ENCODE measurements around the gene TRIM60. TPM values are rescaled to one million over a fixed set of nuclear protein-coding genes. Genes with fewer than 3 reads are reported as not detected.

Gene TRIM60
- total and polyA plus RNA-seq, 2 of the 4 experiments (the other 2 are of a cell fraction), result not detected

DNA sequence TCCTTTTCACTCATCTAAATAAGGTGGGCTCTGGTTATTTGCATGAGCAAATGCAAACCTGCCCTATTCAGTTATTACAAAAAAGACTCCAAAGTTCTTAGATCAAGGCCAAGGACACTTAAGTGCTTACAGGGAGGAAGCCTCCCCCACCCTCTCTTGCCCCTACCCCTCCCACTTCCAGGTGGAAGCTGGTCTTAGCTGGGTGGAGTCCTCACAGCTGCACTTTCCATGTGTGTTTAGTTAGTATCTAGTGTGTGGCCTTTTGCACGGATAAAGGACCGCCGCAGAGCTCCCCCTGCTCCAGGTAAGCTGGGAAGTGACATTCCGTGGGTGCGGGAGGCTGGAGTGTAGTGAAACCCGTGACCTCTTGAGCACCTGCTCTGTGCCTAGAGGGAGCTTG, 21.8 kb downstream of the TRIM60 start, which contains the start of gene TRIM75:
TSS of gene TRIM75 (plus strand) at position 222 of the 400 bp plus-strand sequence. CDS start 5,282 bp downstream, outside the sequence.
- no peak within 1 kb of the TSS for H3K14ac ChIP-seq (replicated peaks; ENCODE audit: low read depth, low read length)
- no peaks in the 10 kb centered on the region for H3K27me3 ChIP-seq (ENCODE audit: control insufficient read depth, insufficient read depth, low read length)
- H3K4me2 ChIP-seq (ENCODE audit: low read depth, low read length), result no peak within 1 kb of the TSS
- no peak within 1 kb of the TSS for H3K23ac ChIP-seq (ENCODE audit: low read depth, low read length)
- no peaks in the 10 kb centered on the region for H4K20me1 ChIP-seq (ENCODE audit: insufficient read depth, low read length)
- no peak within 1 kb of the TSS for H4K5ac ChIP-seq (ENCODE audit: low read depth, low read length)
- H3K27ac ChIP-seq (ENCODE audit: insufficient read depth, low read length), result no peak within 1 kb of the TSS
- H3K4me3 ChIP-seq (ENCODE audit: insufficient read depth, low read depth, low read length), result no peak within 1 kb of the TSS
- H2BK5ac ChIP-seq (ENCODE audit: low read depth, low read length, poor library complexity, severe bottlenecking), result no peak within 1 kb of the TSS
- no peak within 1 kb of the TSS for H2BK15ac ChIP-seq (ENCODE audit: low read depth, low read length)
- H3K9me1 ChIP-seq (ENCODE audit: insufficient read depth, low read length), result no peaks in the 10 kb centered on the region
- ChIA-PET CTCF (interaction anchor here (0.6 kb wide), 1 partner anchor 1099 kb away, joined by 4 read pairs; no protein-coding TSS in a partner anchor), POLR2A (ENCODE audit: unreplicated experiment) (no interaction called here)
- no peak for TF ChIP-seq MXI1 (IDR thresholded peaks at IDR 0.05; ENCODE audit: borderline replicate concordance, low read depth, low read length)
- TF ChIP-seq CEBPB (IDR thresholded peaks at IDR 0.05; ENCODE audit: low read depth, low read length), result no peak
- TF ChIP-seq NFE2L2 (IDR thresholded peaks at IDR 0.05; ENCODE audit: low read depth, low read length), result no peak
- TF ChIP-seq RCOR1 (IDR thresholded peaks at IDR 0.05; ENCODE audit: insufficient replicate concordance, low read length), result no peak
- TF ChIP-seq, protein P1, sequence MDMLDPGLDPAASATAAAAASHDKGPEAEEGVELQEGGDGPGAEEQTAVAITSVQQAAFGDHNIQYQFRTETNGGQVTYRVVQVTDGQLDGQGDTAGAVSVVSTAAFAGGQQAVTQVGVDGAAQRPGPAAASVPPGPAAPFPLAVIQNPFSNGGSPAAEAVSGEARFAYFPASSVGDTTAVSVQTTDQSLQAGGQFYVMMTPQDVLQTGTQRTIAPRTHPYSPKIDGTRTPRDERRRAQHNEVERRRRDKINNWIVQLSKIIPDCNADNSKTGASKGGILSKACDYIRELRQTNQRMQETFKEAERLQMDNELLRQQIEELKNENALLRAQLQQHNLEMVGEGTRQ (IDR thresholded peaks at IDR 0.05; ENCODE audit: low read depth, low read length), result no peak
- TF ChIP-seq POLR2A (IDR thresholded peaks at IDR 0.05; ENCODE audit: low read depth, low read length), result no peak
- TF ChIP-seq MAFK (IDR thresholded peaks at IDR 0.05; ENCODE audit: low read depth, low read length), result no peak
- TF ChIP-seq, protein P2, sequence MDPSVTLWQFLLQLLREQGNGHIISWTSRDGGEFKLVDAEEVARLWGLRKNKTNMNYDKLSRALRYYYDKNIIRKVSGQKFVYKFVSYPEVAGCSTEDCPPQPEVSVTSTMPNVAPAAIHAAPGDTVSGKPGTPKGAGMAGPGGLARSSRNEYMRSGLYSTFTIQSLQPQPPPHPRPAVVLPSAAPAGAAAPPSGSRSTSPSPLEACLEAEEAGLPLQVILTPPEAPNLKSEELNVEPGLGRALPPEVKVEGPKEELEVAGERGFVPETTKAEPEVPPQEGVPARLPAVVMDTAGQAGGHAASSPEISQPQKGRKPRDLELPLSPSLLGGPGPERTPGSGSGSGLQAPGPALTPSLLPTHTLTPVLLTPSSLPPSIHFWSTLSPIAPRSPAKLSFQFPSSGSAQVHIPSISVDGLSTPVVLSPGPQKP (IDR thresholded peaks at IDR 0.05; ENCODE audit: borderline replicate concordance, low read depth, low read length), result no peak
- TF ChIP-seq MAZ (IDR thresholded peaks at IDR 0.05; ENCODE audit: borderline replicate concordance, low read depth, low read length), result no peak
- TF ChIP-seq, protein P3, sequence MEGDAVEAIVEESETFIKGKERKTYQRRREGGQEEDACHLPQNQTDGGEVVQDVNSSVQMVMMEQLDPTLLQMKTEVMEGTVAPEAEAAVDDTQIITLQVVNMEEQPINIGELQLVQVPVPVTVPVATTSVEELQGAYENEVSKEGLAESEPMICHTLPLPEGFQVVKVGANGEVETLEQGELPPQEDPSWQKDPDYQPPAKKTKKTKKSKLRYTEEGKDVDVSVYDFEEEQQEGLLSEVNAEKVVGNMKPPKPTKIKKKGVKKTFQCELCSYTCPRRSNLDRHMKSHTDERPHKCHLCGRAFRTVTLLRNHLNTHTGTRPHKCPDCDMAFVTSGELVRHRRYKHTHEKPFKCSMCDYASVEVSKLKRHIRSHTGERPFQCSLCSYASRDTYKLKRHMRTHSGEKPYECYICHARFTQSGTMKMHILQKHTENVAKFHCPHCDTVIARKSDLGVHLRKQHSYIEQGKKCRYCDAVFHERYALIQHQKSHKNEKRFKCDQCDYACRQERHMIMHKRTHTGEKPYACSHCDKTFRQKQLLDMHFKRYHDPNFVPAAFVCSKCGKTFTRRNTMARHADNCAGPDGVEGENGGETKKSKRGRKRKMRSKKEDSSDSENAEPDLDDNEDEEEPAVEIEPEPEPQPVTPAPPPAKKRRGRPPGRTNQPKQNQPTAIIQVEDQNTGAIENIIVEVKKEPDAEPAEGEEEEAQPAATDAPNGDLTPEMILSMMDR (conservative IDR thresholded peaks at IDR 0.05; ENCODE audit: low read depth, low read length), result no peak
- no peak for TF ChIP-seq FOS (IDR thresholded peaks at IDR 0.05; ENCODE audit: low read depth, low read length)
- no peak for TF ChIP-seq SMC3 (IDR thresholded peaks at IDR 0.05; ENCODE audit: low read depth, low read length)
- TF ChIP-seq CHD1 (IDR thresholded peaks at IDR 0.05; ENCODE audit: low read depth, low read length), result no peak
- TF ChIP-seq RFX5 (IDR thresholded peaks at IDR 0.05; ENCODE audit: low read depth, low read length), result no peak
- no peak for TF ChIP-seq RAD21 (IDR thresholded peaks at IDR 0.05; ENCODE audit: low read length)
- TF ChIP-seq BHLHE40 (IDR thresholded peaks at IDR 0.05; ENCODE audit: low read depth, low read length), result no peak
- H2AFZ ChIP-seq (replicated peaks; ENCODE audit: low read length, poor library complexity), result no peak within 1 kb of the TSS
- no peaks in the 10 kb centered on the region for H3K4me1 ChIP-seq (ENCODE audit: control insufficient read depth, insufficient read depth, low read length)
- no peak within 1 kb of the TSS for H3K4ac ChIP-seq (ENCODE audit: low read depth, low read length)
- 91% methylated on average over 4 of the region's 6 CpGs; no CpG with 5 or more reads in 1 of the 2 experiments for WGBS, 2 experiments (ENCODE audit: extremely low coverage in 2 of 2, insufficient read length in 1 of 2)
- H4K91ac ChIP-seq (ENCODE audit: insufficient read depth, low read depth, low read length), result no peak within 1 kb of the TSS
- H2AK9ac ChIP-seq (replicated peaks; ENCODE audit: low read depth, low read length, poor library complexity), result no peak within 1 kb of the TSS
- no peak within 1 kb of the TSS for H4K8ac ChIP-seq (ENCODE audit: low read depth in 2 of 2, low read length in 2 of 2)
- no peaks in the 10 kb centered on the region for H3K36me3 ChIP-seq (ENCODE audit: control insufficient read depth, insufficient read depth, low read length)
- in situ Hi-C loops (cut with MboI; ENCODE audit: low sequenced_read_pairs) (no loop called here), dilution Hi-C loops (cut with HindIII; ENCODE audit: low sequenced_read_pairs, unreplicated experiment) (no loop called here), intact Hi-C loops (cut with micrococcal nuclease) (no loop called here)
- ATAC-seq (ENCODE audit: low read depth) (no peak), DNase-seq (no peak)
- no peaks in the 10 kb centered on the region for H3K9me3 ChIP-seq (ENCODE audit: control insufficient read depth, insufficient read depth, low read length)
- H2BK120ac ChIP-seq (ENCODE audit: low read depth, low read length), result no peak within 1 kb of the TSS
- no peak within 1 kb of the TSS for H3K18ac ChIP-seq (ENCODE audit: low read depth, low read length)
- H3K9ac ChIP-seq (ENCODE audit: low read depth, low read length), result no peak within 1 kb of the TSS
- H2BK20ac ChIP-seq (ENCODE audit: low read depth, low read length), result no peak within 1 kb of the TSS
- no peak within 1 kb of the TSS for H3K56ac ChIP-seq (ENCODE audit: extremely low read depth, insufficient read depth, low read length)
- H3K79me1 ChIP-seq (ENCODE audit: low read depth in 1 of 2, low read length in 2 of 2), result no peaks in the 10 kb centered on the region
- no TSS peak for BruUV-seq (replicated peaks)
- H2AK5ac ChIP-seq (ENCODE audit: low read depth, low read length), result no peak within 1 kb of the TSS
